ENCODE results near the gene AP3B2. TPM values are rescaled to one million over a fixed set of nuclear protein-coding genes. Genes with fewer than 3 reads are reported as not detected.

AP3B2 gene
- total RNA-seq, 1 experiment from 2014 or later: 0.07 TPM

DNA sequence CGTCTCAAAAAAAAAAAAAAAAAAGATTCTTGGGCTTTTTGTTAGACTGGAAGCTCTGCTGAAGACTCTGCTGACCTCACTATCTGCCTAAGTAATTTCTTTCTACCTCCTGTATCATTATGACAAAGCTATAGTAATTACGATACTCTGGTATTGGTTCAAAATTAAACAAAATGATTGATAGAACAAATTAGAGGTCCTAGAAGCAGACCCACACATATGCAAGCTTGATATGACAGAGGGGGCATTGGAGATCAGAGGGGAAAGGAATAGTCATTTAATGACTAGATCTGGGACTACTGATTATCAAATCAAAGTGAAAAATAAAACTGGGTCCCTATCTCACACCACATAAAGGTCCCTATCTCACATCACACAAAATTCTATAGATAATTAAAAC lies 21.9 kb upstream of the AP3B2 start (continued):
- TF ChIP-seq, protein P1, sequence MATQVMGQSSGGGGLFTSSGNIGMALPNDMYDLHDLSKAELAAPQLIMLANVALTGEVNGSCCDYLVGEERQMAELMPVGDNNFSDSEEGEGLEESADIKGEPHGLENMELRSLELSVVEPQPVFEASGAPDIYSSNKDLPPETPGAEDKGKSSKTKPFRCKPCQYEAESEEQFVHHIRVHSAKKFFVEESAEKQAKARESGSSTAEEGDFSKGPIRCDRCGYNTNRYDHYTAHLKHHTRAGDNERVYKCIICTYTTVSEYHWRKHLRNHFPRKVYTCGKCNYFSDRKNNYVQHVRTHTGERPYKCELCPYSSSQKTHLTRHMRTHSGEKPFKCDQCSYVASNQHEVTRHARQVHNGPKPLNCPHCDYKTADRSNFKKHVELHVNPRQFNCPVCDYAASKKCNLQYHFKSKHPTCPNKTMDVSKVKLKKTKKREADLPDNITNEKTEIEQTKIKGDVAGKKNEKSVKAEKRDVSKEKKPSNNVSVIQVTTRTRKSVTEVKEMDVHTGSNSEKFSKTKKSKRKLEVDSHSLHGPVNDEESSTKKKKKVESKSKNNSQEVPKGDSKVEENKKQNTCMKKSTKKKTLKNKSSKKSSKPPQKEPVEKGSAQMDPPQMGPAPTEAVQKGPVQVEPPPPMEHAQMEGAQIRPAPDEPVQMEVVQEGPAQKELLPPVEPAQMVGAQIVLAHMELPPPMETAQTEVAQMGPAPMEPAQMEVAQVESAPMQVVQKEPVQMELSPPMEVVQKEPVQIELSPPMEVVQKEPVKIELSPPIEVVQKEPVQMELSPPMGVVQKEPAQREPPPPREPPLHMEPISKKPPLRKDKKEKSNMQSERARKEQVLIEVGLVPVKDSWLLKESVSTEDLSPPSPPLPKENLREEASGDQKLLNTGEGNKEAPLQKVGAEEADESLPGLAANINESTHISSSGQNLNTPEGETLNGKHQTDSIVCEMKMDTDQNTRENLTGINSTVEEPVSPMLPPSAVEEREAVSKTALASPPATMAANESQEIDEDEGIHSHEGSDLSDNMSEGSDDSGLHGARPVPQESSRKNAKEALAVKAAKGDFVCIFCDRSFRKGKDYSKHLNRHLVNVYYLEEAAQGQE (IDR thresholded peaks at IDR 0.05; ENCODE audit: low read depth): no peak
- TF ChIP-seq ZNF274 (IDR thresholded peaks at IDR 0.05; ENCODE audit: low read depth, low read length): no peak
- TF ChIP-seq TCF7L2 (IDR thresholded peaks at IDR 0.05; ENCODE audit: borderline replicate concordance, extremely low read depth, insufficient read depth, insufficient read length): no peak

DNA sequence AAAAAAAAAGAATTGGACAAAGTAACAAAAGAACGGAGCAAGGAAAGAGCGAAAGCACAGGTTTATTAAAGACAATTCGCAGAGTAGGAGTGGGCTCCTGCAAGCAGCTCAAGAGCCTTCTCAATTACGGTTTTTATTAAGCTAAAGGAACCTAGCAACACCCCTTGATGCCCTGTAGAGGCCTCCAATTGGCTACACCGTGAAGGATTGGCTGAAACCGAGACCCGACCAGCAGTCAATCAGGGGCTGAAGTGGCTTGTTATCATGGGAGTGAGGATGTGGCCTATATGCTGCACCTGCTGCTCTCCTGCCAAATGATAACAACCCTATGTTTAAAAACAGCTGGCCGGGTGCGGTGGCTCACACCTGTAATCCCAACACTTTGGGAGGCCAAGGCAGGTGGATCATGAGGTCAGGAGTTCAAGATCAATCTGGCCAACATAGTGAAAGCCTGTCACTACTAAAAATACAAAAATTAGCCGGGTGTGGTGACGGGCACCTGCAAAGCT lies 20.4 kb upstream of the AP3B2 start:
- no peaks in the 10 kb centered on the region for H4K20me1 ChIP-seq (ENCODE audit: insufficient read depth)
- H3K9me3 ChIP-seq (ENCODE audit: control insufficient read depth in 1 of 2, insufficient read depth in 1 of 2, low read depth in 1 of 2, low read length in 2 of 2): no peaks in the 10 kb centered on the region
- H3K4me1 ChIP-seq (ENCODE audit: control insufficient read depth in 1 of 2, insufficient read depth in 2 of 2, low read length in 2 of 2): no peaks in the 10 kb centered on the region
- no peak overlapping the region for H3K4me3 ChIP-seq (replicated peaks in 1 of 2; ENCODE audit: low read depth in 1 of 2, low read length in 2 of 2)
- H3K27ac ChIP-seq (ENCODE audit: low read depth, low read length): no peak overlapping the region
- no peaks in the 10 kb centered on the region for H3K27me3 ChIP-seq (ENCODE audit: insufficient read depth, low read length)
- DNase-seq (ENCODE audit: low read depth, low spot score): no peak
- no peak for TF ChIP-seq FOSL1 (IDR thresholded peaks at IDR 0.05; ENCODE audit: low read depth)
- RAD21 ChIA-PET (ENCODE audit: low non-redundant PET in 1 of 2, low total read pairs in 2 of 2, uncharacterized antibody in 2 of 2, unreplicated experiment in 2 of 2): no interaction called here
- ATAC-seq: no peak
- no peaks in the 10 kb centered on the region for H3K9me2 ChIP-seq (ENCODE audit: insufficient read depth)
- H2AFZ ChIP-seq (ENCODE audit: low read depth, low read length, poor library complexity, severe bottlenecking): no peak overlapping the region
- H3K79me2 ChIP-seq (ENCODE audit: insufficient read depth, low read length): no peaks in the 10 kb centered on the region
- POLR2A ChIA-PET: no interaction called here
- H3K9ac ChIP-seq (ENCODE audit: low read length): no peak overlapping the region
- no peaks in the 10 kb centered on the region for H3K36me3 ChIP-seq (ENCODE audit: control insufficient read depth in 1 of 2, insufficient read depth in 2 of 2, low read length in 2 of 2)
- intact Hi-C loops (cut with micrococcal nuclease): no loop called here
- CTCF ChIA-PET: no interaction called here
- no peak overlapping the region for H3K4me2 ChIP-seq (ENCODE audit: low read length)
- BruUV-seq (replicated peaks): no TSS peak

All from HCT116 (cell line).